LNCAP (cell line): ENCODE data around the gene TSSK3.

Experiments used
- CTCF ChIP-seq: fragments of 450-650 bp; IDR thresholded peaks from 2 replicates; pipeline ENCODE4 v1.5.1; 2017; ENCODE audit warnings: mild to moderate bottlenecking

TSSK3 gene

DNA sequence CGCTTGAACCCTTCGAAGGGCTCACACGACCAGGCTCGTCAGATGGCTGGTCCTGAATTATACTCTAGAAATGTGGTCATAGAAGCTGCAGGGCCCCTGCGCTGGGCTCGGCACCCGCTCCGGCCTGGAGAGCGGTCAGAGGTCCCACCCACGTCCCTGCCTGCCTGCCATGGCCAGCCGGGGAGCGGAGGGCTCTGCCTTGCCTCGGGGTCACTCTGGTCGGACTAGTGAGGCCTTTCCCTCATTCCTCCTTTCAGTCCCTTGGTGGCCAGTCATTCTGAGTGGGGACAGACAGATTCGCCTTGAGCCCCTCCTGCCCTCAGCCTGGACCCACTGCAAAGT, 25.8 kb upstream of the TSSK3 start:
- TF ChIP-seq CTCF = no peak

DNA sequence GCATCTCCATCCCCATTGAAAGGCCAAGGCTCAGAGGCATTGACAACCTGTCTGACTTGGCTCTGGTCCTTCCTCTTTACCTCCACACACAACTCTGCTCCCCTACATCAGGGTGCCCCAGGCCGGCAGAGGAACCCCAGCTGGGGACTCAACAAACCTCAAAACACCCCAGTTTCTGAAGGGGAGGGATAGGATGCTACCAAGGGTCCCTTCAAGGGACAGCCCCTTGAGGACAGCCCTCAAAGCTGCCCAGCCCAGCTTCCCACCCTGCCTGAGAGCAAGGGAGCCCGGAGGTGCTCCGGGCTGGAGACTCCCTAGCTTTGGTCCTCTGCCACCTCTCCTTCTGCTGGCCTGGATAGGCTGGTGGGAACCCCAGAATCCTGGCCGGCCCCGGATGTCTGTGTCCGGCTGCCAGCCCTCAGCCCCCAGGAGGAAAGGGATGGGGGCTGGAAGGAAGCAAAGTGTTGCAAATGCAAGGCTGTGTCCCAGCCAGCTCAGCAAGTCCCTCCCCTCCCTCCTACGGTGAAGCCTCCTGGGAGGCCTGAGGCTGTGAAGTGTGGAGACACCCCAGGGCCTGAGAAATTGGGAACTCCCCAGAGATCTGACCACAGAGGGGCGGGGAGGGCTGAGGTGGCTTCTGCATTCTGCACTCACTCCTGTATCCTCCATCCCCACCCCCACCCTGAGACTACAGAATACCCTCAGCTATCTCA, 25.2 kb upstream of the TSSK3 start:
- no peak for TF ChIP-seq CTCF

GRCh38 chr1:32337855-32338636, 24.3 kb upstream of the TSSK3 start:
- TF ChIP-seq CTCF = no peak

DNA sequence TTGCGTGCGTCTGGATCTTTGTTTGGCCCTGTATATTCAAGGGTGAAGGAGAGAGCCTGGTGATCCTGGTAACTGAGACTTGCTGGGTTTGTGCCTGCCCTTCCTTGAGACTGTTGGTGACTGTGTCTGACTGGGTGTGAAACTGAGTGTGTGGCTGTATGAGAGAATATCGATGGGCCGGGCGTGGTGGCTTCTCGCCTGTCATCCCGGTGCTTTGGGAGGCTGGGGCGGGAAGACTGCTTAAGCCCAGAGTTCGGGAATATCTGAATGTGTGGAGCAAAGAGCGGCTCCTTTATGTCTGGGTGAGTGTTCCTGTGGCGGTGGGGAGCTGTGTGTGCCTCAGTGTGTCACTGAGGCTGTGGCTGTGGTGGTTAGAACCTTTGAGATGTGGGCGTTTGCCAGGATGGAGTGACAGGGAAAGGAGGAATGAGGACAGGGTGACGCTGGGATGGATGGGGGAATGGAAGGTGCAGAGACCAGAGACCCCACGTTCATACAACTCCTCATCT, 23.6 kb upstream of the TSSK3 start:
- no peak for TF ChIP-seq CTCF

DNA sequence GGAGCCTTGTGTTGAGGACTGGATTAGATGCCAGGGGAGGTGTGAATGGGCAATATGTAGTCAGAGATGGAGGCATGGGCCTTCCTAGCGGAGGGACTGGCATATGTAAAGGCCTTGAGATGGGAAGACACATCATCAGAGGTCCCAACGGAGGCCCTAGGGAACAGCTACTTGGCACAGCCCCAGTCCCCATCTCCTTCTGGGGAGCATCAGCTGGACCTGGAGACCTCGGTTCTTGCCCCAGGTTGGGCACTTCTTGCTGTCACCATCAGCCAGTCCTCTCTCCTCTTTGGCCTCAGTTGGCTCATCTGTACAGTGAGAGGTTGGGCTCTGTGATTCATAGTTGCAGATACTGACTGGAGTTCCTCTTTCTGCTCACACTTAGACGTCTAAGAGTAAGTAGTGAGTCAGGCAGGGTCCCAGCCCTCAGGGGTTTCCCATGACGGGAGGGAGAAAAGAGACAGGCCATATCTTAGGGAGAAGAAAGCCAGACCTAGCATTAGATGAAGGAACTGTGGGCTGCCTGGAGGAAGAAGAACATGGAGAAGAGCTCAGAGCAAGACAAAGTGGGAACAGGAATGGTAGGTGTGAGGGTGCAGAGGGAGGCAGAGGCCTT, 22.9 kb upstream of the TSSK3 start:
- TF ChIP-seq CTCF = no peak

GRCh38 chr1:32341186-32341757, 21.1 kb upstream of the TSSK3 start:
- no peak for TF ChIP-seq CTCF

DNA sequence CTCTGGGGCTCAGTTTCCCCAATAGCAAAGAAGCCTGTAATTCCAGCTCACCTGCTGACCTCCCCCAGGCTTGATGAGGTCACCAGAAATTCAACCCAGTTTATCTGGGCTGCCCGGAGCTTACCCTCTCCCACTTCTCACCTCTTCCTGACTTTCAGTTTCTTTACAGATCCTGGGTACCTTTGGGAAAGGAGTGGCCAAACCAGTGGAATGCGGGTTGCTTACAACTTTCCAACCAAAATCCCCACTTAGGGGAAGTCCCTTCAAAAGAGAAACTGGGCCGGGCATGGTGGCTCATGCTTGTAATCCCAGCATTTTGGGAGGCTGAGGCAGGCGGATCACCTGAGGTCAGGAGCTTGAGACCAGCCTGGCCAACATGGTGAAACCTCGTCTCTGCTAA, 20.4 kb upstream of the TSSK3 start:
- no peak for TF ChIP-seq CTCF
